SK-N-MC (cell line): ENCODE data around the gene S100PBP.

ENCODE experiments used
- EZH2 ChIP-seq: fragments of 200-600 bp; sonication (generic); IDR thresholded peaks from one replicate; pipeline ENCODE4 v1.6.1; 2017; ENCODE audit warnings: antibody characterized with exemption
- POLR2AphosphoS5 ChIP-seq: IDR thresholded peaks from 2 replicates; pipeline ENCODE4 v1.6.1; 2012; ENCODE audit warnings: mild to moderate bottlenecking, low read depth, low read length, borderline replicate concordance

GRCh38 chr1:32898056-32898455 is 80.6 kb downstream of the S100PBP start:
- no peak for TF ChIP-seq EZH2
- no peak for TF ChIP-seq POLR2AphosphoS5
